GM18508 (cell line): ENCODE measurements around the gene MPND.

Source experiments
- ATAC-seq: cut with Tn5 transposase; IDR thresholded peaks from one replicate; pipeline ENCODE4 v1.9.1; 2021; ENCODE audit warnings: moderate number of reproducible peaks; ENCODE audit not compliant: insufficient read depth, unreplicated experiment

MPND gene

DNA sequence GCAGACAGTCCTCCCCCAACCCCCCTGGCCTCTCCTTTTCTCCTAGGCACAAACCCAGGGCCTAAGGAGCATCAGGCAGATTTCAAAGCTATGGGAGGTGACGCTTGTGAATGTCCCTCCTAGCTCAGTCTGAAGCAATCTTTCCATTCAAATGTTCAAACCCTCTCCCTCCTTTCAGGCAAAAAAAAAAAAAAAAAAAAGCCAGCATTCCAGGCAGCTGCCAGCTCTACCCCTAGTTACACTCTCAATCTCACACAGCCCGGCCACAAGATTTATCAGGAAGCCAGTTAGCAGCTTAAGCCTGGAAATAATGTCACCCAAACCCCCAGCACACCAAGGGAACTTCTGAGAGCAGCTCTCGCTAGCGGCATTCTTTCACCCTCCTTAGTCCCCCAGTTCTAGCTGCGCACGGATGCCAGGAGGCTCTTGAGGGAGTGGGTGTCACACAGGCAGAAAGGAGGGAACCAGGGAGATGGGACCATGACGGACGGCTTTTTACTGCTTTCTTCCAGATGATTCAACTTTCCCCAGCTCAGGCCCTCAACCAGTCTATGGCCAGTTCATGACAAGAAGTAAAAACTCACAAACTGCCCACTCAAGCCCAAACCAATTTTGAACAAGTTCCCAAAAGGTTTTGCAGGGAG lies 50.7 kb downstream of the MPND start:
- ATAC-seq = no peak

- no peak for ATAC-seq
These were observed 53.8 kb downstream of the MPND start for GRCh38 chr19:4396949-4397783.

DNA sequence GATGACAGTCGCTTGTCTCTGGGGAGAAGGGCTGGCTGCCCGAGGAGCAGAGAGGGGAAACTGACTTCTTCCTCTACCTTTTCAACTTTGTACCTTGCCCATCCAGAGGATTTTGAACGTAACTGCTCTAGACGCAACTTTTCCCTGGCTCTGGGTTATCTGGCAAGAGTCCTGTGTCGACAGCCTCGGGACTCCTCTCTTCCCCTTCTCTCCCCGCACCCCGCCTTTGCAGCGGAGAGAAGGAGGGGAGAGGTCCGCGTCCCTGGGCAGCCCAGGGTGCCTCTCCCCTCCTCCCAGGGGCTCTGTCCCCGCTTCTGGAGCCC lies 56.4 kb downstream of the MPND start:
- ATAC-seq = no peak

DNA sequence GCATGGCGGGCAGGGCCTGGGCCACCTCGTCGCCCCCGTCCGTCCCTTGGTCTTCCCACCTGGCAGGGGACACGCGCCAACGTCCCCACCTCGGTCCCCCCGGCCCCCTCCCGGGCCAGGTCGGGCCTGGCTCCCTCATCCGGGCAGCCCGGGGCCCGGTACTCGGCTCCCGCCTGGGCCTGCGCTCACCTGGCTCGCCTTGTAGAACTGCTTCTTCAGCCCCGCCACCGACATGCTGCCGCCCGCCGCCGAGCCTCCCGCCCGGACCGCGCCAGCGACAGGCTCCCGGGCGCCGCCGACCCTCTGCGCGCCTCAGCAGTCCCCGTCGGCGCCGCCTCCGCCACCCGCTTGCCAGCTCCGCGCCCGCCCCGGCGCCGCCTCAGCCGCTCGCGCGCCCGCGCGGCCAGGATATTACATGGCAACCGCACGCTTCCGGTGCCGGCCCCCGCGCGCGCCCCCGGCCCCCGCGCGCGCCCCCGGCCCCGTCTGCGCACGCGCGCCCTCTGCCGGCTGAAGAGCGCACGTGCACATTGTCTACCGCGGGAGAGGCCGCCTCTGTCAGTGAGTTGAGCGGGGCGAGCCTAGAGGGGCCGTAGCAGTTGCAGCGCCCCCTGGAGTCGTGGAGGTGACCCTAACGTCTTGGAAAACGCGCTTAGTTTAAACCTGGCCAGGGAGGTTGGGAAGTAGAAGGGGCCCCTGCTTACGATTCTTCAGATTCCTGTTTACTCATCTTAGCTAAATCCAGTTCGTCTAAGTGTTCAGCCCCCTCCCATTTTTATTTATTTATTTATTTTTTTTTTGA lies 57.0 kb downstream of the MPND start, which contains the start of gene SH3GL1:
SH3GL1 (minus strand) TSS at position 413 of the 802 bp plus-strand sequence; CDS start at position 234, 179 bp downstream.
- ATAC-seq = peak; percentile 32

DNA sequence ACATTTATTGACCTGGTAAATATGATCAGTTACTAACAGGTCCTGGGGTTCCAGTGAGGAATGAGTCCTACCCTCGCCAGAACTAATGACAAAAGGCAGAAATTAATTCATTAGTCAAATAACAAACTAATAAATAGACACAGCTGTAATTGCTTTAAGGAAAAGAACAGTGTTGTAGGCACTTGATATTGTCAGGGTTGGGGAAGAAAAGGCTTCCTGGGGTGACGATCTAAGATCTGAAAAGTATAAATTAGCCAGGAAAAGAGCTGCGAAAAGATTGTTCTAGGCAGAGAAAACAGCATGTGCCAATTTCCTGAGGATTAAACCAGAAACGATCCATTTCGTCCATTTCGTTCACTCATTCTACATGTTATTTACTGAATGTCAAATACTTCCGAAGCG lies 58.4 kb downstream of the MPND start:
- ATAC-seq = no peak

DNA sequence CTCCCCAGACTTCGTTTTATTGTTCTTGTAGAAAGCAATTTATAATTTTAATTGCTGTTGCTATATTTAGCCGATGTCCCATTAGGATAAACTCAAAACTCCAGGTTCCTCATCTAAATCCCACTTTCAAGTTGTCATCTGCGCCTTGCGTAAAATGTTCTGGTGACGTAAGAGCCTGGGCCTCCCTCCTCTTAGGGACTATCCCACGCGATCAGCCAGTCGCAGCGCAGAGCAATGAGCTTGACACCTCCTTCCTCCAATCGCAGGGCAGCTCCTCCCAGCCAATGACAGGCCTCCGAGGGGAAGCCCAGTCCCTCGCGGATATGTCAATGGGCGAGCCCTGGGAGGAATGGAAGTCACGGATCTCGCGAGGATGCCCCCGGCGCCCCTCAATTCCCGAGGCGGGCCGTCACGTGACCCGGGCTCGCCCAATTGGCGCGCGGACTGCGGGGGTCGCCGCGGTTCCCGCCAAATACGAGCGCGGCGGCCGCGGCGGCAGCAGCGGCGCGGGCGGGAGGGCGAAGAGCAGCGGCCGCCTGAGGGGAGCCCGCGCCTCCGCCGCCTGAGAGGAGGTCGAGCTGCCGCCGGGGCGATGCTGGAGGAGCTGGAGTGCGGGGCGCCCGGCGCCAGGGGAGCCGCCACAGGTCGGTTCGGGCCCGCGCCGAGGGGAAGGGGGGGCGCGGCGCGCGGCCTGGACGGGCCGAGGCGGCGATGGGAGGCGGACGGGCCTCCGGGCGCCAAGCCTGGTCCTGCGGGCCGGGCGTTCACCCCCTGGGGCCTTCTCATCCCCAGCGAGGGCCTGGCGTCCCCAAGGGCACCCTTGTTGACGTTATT lies 59.0 kb downstream of the MPND start, which contains the start of gene CHAF1A:
CHAF1A (plus strand) TSS at position 470 of the 834 bp plus-strand sequence; CDS start at position 593, 123 bp downstream.
- peak; percentile 83 for ATAC-seq

GRCh38 chr19:4403005-4403761 lies 59.8 kb downstream of the MPND start:
- ATAC-seq = no peak

GRCh38 chr19:4405977-4406376 lies 62.6 kb downstream of the MPND start:
- ATAC-seq = no peak

- ATAC-seq = no peak
These were observed 63.3 kb downstream of the MPND start for GRCh38 chr19:4406626-4407025.

- no peak for ATAC-seq
These were observed 66.0 kb downstream of the MPND start for GRCh38 chr19:4409123-4409933.
